Measurements from ENCODE around the gene PITPNB. TPM values are rescaled to one million over a fixed set of nuclear protein-coding genes. Genes with fewer than 3 reads are reported as not detected.

PITPNB gene
- total and polyA plus RNA-seq, 2 of the 13 experiments (the other 11 are each of a cell fraction or from before 2014, with no cell fraction given) = 17.0 to 30.1 TPM

GRCh38 chr22:27919222-27919941 lies at the start of gene PITPNB (continued):
- no peak for TF ChIP-seq DMTF1 (CRISPR knock-in tag; IDR thresholded peaks at IDR 0.05)
- TF ChIP-seq, protein P1, sequence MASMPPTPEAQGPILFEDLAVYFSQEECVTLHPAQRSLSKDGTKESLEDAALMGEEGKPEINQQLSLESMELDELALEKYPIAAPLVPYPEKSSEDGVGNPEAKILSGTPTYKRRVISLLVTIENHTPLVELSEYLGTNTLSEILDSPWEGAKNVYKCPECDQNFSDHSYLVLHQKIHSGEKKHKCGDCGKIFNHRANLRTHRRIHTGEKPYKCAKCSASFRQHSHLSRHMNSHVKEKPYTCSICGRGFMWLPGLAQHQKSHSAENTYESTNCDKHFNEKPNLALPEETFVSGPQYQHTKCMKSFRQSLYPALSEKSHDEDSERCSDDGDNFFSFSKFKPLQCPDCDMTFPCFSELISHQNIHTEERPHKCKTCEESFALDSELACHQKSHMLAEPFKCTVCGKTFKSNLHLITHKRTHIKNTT (CRISPR knock-in tag; IDR thresholded peaks at IDR 0.05) = no peak
- no peak for TF ChIP-seq ZBTB33 (CRISPR knock-in tag; IDR thresholded peaks at IDR 0.05)

DNA sequence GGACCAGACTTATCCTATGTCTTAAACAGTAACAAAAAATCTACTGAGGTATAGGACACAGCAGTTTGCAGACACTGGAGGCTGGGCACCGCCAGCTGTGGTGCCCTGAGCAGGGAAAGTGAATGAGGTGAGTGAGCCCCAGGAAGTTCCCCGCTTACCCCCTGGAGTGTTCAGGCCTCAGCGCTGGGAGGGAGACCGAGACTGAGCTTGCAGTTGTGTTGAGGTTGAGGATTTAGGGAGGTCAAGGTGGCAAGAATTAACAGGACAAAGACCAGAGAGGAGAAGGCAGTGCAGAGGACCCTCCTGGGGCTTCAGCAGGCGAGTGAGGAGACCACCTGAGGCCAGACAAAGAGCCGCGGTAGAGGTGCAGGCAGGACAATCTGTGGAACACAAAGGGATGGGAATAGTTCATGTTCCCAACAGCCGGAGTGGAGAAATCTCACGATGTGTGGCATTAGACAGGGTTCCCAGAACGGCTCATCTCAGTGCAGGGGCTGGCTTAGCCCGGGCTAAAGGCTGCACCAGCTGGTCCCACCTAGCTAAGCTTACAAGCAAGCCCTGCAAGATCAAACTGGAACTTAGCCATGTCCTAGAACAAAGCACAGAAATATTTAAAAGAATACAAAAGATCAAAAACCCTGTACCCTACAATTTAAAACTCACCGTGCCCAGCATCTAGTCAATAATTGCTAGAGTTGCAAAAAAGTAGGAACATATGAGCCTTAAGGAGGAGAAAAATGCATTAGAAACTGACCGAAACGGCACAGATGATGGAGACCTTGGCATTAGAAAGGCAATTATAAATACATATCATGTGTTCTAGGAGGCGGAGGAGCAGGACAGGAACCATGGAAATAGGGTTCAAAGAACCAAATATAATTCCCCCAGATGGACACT lies 47.4 kb upstream of the PITPNB start:
- no peak overlapping the region for H3K4me3 ChIP-seq (replicated peaks in 1 of 3; ENCODE audit: insufficient read depth in 1 of 3, low read depth in 2 of 3, low read length in 3 of 3)
- no peaks in the 10 kb centered on the region for H3K36me3 ChIP-seq (replicated peaks in 1 of 2; ENCODE audit: control insufficient read depth in 1 of 2, insufficient read depth in 2 of 2, low read length in 2 of 2)
- H2AFZ ChIP-seq (ENCODE audit: low read length) = no peak overlapping the region
- no TSS peak for BruUV-seq (replicated peaks)
- H3K4me2 ChIP-seq (ENCODE audit: low read depth, low read length) = no peak overlapping the region
- TF ChIP-seq ATF7 (IDR thresholded peaks at IDR 0.05) (no peak), ATF7 (CRISPR knock-in tag; IDR thresholded peaks at IDR 0.05) (no peak), FOSL1 (CRISPR knock-in tag; IDR thresholded peaks at IDR 0.05; ENCODE audit: borderline replicate concordance) (no peak), MAFF (IDR thresholded peaks at IDR 0.05; ENCODE audit: low read depth, low read length) (peak; percentile 52), JDP2 (CRISPR knock-in tag; IDR thresholded peaks at IDR 0.05; ENCODE audit: borderline replicate concordance) (no peak), MAFG (CRISPR knock-in tag; IDR thresholded peaks at IDR 0.05) (no peak), MAFK (conservative IDR thresholded peaks at IDR 0.05 in 1 of 2, IDR thresholded peaks at IDR 0.05 in 1 of 2; ENCODE audit: low read length in 2 of 2) (peak; percentile 62 to 69), TEAD3 (CRISPR knock-in tag; optimal IDR thresholded peaks at IDR 0.05; ENCODE audit: borderline replicate concordance) (no peak)
- no peak overlapping the region for H3K9ac ChIP-seq (ENCODE audit: insufficient read depth, low read depth, low read length)
- ATAC-seq (no peak), FAIRE-seq (no peak), DNase-seq (ENCODE audit: low spot score) (no peak)
- H3K9me3 ChIP-seq (ENCODE audit: low read length) = peaks cover 6% of the 10 kb centered on the region
- WGBS (ENCODE audit: low lambda C conversion rate) = 92% methylated on average over 15 of the region's 15 CpGs
- intact Hi-C loops (cut with micrococcal nuclease; ENCODE audit: unreplicated experiment) = no loop called here
- ChIA-PET CTCF (ENCODE audit: low intra/inter-chr PET ratio, low total read pairs) (no interaction called here), POLR2A (no interaction called here)
- H3K4me1 ChIP-seq (ENCODE audit: insufficient read depth, low read length) = peaks cover 16% of the 10 kb centered on the region; the same call in 1 of the 2 replicates
- in situ Hi-C loops (cut with HindIII; ENCODE audit: extremely low pct_ligation_motif_present, low pct_unique_long_range_greater_than_20kb) = no loop called here
- H4K20me1 ChIP-seq (ENCODE audit: insufficient read depth, low read length) = no peaks in the 10 kb centered on the region
- no peaks in the 10 kb centered on the region for H3K27me3 ChIP-seq (ENCODE audit: control insufficient read depth in 1 of 2, insufficient read depth in 2 of 2, low read length in 2 of 2)
- H3K79me2 ChIP-seq (ENCODE audit: insufficient read depth, low read length) = no peaks in the 10 kb centered on the region
- H3K27ac ChIP-seq (ENCODE audit: extremely low read length, insufficient read depth, low read length) = no peak overlapping the region
